Mammary epithelial cell (primary cell): ENCODE data around the gene DNAH10.

Source experiments
- CTCF ChIP-seq, 2 donors: IDR thresholded peaks in 1 of 2; conservative IDR thresholded peaks in 1 of 2; 2 replicates each; pipeline ENCODE4 v1.5.1; 2011 to 2012; ENCODE audit warnings: inconsistent platforms in 2 of 2, low read length in 2 of 2, mild to moderate bottlenecking in 2 of 2, control low read depth in 1 of 2, low read depth in 1 of 2; ENCODE audit not compliant: insufficient read depth in 1 of 2; ENCODE audit errors: extremely low read depth in 1 of 2
- EZH2 ChIP-seq: IDR thresholded peaks from 2 replicates; pipeline ENCODE4 v1.6.1; 2012; ENCODE audit warnings: low read length, inconsistent platforms, borderline replicate concordance

DNA sequence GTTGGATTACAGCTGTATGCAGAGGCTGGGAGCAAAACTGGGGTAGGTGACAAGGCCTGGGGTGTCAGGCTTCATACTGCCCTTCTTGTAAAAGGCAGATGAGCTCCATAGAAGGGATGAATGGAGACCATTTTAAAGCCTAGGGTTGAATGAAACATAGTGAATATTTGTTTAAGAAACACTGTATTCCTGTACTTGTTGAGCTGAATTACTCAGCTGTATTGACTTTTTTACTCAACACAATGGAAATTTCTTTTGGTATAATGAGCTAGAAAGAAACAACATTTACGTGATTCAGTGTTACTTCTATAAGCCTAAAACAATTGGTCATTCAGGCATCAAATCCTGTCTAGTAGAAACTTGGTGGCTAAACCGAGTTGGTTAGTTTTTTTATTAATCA lies 35.9 kb upstream of the DNAH10 start:
- TF ChIP-seq CTCF (conservative IDR thresholded peaks at IDR 0.05 in 1 of 2, IDR thresholded peaks at IDR 0.05 in 1 of 2; ENCODE audit: extremely low read depth in 1 of 2, insufficient read depth in 1 of 2, low read depth in 1 of 2, low read length in 2 of 2) = no peak
- no peak for TF ChIP-seq EZH2
